Activated CD8-positive, alpha-beta memory T cell treated with anti-CD3 and anti-CD28 coated beads, Interleukin-2, amount 50 U/mL, for 1 hour (primary cell): ENCODE measurements around the gene EXOC3L4.

Experiments used
- DNase-seq: peaks from one replicate; pipeline ENCODE4 v3.0.0-alpha.2; 2020; ENCODE audit errors: extremely low read depth

The EXOC3L4 gene

DNA sequence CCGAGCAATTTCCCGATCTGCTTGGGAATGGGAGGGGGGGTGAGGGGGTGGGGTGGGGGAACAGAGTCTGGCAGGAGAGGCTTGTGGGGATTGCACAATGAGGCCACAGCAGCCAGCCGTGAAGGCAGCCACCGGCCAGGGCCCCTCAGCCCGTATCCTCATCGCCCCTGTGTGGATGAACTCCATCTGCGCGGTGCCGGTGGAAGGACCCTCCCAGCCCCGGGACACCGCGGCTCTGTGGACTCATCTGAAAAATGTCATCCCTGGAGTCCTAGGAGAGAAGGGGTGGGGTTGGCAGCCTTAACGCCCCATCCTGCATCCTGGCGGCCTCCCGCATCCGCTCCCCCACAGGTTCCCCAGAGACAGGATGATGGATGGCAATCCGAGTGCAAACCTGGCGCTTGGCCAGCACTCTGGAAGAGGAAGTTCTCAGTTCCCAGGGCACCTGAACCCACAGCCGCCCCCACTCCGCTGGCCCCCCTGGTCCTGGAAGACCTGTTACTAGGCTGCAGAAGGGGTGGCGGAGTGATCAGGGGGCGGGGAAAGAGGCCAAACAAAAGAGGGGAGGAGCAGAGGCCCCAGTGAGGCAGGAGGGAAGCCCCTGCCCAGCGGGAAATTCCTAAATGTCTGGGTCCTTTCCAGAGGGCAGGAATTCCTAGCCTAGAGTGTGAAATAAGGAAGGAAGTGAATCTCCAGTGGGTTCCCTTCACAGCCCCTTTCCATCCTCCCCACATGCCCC is 27.5 kb downstream of the EXOC3L4 start:
- DNase-seq: no peak

DNA sequence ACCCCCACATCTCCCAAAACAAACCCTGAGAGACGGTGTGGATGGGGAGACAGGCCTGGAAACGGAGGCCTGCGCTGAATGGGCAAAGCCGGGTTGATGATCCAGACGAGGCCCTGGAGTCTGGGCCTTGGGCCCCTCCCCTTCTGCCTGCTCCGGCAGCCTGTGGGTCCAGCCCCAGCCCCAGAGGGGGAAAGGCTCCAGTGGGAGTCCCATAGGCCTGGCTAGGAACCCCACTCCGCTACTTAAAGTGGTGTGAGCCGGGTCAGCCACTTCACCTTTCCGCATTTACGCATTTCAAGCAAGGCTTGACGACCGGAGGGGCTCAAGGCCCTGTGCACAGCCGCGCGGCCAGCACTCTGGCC is 28.0 kb downstream of the EXOC3L4 start:
- DNase-seq: no peak

GRCh38 chr14:103122947-103123633 is 28.6 kb downstream of the EXOC3L4 start, which contains the start of gene TNFAIP2:
Gene TNFAIP2 (plus strand): TSS chr14:103123461. CDS start chr14:103126458, 2,997 bp downstream.
- DNase-seq: no peak

DNA sequence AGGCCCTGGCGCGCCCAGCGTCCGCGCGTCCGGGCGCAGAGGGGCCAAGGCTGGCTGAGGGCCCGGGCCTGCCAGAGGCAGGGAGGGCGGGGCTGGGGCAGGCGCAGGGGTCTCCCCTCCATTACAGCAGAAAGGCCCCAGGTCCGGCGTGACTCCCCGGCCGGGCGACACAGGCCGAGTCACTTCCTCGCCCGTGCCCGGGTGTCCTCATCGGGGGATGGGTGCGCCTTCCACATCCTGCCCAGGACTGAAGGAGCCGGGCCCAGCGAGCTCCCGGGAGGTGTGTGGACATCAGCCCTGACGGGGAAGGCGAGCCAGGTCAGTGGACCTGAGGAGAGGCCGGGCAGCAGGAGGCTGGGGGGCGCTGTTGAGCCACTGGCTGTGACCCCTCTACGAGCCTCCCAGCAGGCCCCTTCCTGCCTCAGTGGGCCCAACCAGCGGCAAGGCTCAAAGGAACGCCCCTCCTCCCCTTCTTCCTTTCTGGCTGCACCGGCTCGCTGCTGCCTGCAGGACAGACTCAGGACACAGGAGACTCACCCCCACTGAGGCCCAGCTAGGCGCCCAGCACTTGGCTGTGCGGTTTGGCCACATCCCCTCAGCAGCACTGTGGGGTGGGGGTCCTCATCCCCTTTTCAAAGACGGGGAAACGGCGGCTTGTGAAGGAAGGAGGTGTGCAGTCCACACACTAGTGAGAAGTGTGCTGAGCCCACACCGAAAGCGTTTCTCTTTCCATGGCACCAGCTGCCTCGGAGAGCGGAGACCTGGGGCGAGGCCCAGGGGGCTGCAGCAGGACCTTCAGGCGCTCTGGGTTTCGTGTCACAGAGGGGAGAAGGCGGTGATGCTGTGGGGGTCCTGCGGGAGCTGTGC is 29.3 kb downstream of the EXOC3L4 start:
- DNase-seq: no peak

GRCh38 chr14:103124501-103125001 is 30.0 kb downstream of the EXOC3L4 start:
- no peak for DNase-seq

GRCh38 chr14:103125098-103126070 is 30.9 kb downstream of the EXOC3L4 start:
- no peak for DNase-seq

GRCh38 chr14:103126088-103126872 is 31.8 kb downstream of the EXOC3L4 start:
- DNase-seq: no peak

DNA sequence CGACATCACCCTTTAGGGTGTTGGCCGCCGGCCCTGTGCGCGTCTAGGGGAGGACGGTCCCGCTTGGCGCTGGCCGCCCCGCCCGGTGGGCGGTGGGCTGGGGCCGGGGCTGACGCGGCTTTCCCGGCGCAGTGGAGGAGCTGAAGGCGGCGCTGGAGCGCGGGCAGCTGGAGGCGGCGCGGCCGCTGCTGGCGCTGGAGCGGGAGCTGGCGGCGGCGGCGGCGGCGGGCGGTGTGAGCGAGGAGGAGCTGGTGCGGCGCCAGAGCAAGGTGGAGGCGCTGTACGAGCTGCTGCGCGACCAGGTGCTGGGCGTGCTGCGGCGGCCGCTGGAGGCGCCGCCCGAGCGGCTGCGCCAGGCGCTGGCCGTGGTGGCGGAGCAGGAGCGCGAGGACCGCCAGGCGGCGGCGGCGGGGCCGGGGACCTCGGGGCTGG is 32.4 kb downstream of the EXOC3L4 start:
- DNase-seq: no peak

GRCh38 chr14:103127356-103127755 is 32.8 kb downstream of the EXOC3L4 start:
- no peak for DNase-seq

GRCh38 chr14:103127861-103128598 is 33.5 kb downstream of the EXOC3L4 start:
- DNase-seq: no peak

GRCh38 chr14:103128631-103129300 is 34.2 kb downstream of the EXOC3L4 start:
- DNase-seq: no peak

- no peak for DNase-seq
Measured at GRCh38 chr14:103129301-103130016, 34.9 kb downstream of the EXOC3L4 start.

- no peak for DNase-seq
Measured at GRCh38 chr14:103130017-103130764, 35.7 kb downstream of the EXOC3L4 start.

GRCh38 chr14:103130965-103131364 is 36.4 kb downstream of the EXOC3L4 start:
- DNase-seq: no peak

DNA sequence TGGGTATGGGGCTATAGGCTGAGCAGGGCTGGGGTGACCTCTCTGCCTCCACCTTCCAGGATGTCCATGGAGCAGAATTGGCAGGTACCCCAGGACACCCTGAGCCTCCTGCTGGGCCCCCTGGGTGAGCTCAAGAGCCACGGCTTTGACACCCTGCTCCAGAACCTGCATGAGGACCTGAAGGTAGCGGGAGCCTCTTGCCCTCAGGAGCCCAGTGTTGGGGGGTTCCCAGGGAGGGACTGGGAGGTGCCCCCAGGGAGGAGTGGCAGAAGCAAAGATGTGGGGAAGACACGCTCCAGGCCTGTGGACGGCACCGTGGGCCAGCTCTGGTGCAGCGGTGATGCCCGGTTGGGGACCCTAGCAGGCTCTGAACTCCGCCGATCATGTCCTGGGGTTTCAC is 37.1 kb downstream of the EXOC3L4 start:
- DNase-seq: no peak

DNA sequence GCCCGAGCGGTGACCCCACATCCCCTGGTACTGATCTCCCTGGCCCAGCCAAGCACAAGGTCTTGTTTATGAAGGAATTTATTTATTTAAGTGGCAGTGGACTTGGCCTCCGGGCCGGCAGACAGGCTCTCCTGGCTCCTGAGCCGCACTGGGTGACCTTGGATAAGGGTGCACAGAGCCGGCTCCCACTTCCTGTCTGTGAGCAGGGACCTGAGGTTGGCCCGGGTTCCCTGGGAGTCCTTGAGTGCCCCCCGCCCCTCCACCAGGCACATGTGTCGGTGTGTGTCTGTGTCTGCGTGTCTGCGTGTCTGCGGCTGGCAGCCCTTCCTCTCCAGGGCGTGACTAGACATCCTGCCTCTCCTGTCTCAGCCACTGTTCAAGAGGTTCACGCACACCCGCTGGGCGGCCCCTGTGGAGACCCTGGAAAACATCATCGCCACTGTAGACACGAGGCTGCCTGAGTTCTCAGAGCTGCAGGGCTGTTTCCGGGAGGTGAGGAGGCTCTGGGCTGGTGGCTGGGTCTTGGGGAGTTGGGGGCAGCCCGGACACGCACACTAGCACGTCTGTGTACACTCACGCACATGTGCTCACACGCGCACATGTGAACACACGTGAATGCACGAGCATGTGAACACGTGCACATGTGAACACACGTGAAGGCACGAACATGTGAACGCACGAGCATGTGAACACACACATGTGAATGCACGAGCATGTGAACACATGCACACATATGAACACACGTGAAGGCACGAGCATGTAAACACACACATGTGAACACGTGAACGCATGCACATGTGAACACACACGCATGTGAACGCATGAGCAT is 38.1 kb downstream of the EXOC3L4 start:
- DNase-seq: no peak
